IMR-90 (cell line): Measurements from ENCODE around the gene ALK. TPM values are rescaled to one million over a fixed set of nuclear protein-coding genes. Genes with fewer than 3 reads are reported as not detected.

Source experiments
- ATAC-seq: fragments of 200-7000 bp; cut with Tn5 transposase; 2 replicates; pipeline ENCODE4 v1.9.1; 2020; ENCODE audit warnings: low read depth, mild to moderate bottlenecking, moderate library complexity
- BruUV-seq: library from RNA; stranded (reverse); fragments of 400-500 nt; replicated peaks from 2 replicates; lab custom pipeline; 2021; lab: Mats Ljungman, UMichigan
- CTCF ChIA-PET: fragments of 300-600 bp; formaldehyde crosslinking; extraction: SDS; loops from one replicate; lab custom pipeline; 2021; ENCODE audit warnings: antibody characterized with exemption; lab: Yijun Ruan, JAX
- POLR2A ChIA-PET: fragments of 300-600 bp; sonication (Branson Sonifier 250); formaldehyde crosslinking; loops from one replicate; lab custom pipeline; 2022; ENCODE audit warnings: antibody characterized with exemption; ENCODE audit not compliant: unreplicated experiment; lab: Charles Lee
- DNase-seq: peaks from one replicate; pipeline ENCODE4 v3.0.0; 2013
- H2AFZ ChIP-seq: replicated peaks from 2 replicates; pipeline ENCODE3; 2013; ENCODE audit warnings: low read length, mild to moderate bottlenecking; ENCODE audit not compliant: poor library complexity
- H2AK5ac ChIP-seq: 2 replicates; pipeline ENCODE4 v1.6.1; 2013; ENCODE audit warnings: low read depth, low read length, inconsistent platforms
- H2AK9ac ChIP-seq: replicated peaks from 2 replicates; pipeline ENCODE3; 2013; ENCODE audit warnings: mild to moderate bottlenecking, low read depth, low read length, moderate library complexity; ENCODE audit not compliant: poor library complexity
- H2BK120ac ChIP-seq: 2 replicates; pipeline ENCODE4 v1.6.1; 2013; ENCODE audit warnings: low read depth, low read length, inconsistent platforms
- H2BK15ac ChIP-seq: 3 replicates; pipeline ENCODE4 v1.6.1; 2013; ENCODE audit warnings: low read depth, low read length, inconsistent platforms
- H2BK20ac ChIP-seq: 2 replicates; pipeline ENCODE4 v1.6.1; 2013; ENCODE audit warnings: low read depth, mild to moderate bottlenecking, inconsistent platforms, low read length, moderate library complexity
- H2BK5ac ChIP-seq: 2 replicates; pipeline ENCODE4 v1.6.1; 2013; ENCODE audit warnings: mild to moderate bottlenecking, low read depth, low read length, inconsistent platforms; ENCODE audit not compliant: poor library complexity, severe bottlenecking
- H3K14ac ChIP-seq: replicated peaks from 2 replicates; pipeline ENCODE4 v1.6.1; 2013; ENCODE audit warnings: low read depth, low read length, inconsistent platforms
- H3K18ac ChIP-seq: 2 replicates; pipeline ENCODE4 v1.6.1; 2013; ENCODE audit warnings: low read depth, low read length, control low read depth
- H3K23ac ChIP-seq: 2 replicates; pipeline ENCODE4 v1.6.1; 2013; ENCODE audit warnings: low read depth, low read length, inconsistent platforms
- H3K27ac ChIP-seq: 2 replicates; pipeline ENCODE4 v1.5.1; 2013; ENCODE audit warnings: mild to moderate bottlenecking, control low read depth, low read length; ENCODE audit not compliant: insufficient read depth
- H3K27me3 ChIP-seq: 2 replicates; pipeline ENCODE4 v1.6.1; 2013; ENCODE audit warnings: low read length; ENCODE audit not compliant: control insufficient read depth, insufficient read depth
- H3K36me3 ChIP-seq: 2 replicates; pipeline ENCODE4 v1.6.1; 2013; ENCODE audit warnings: low read length, mixed read lengths; ENCODE audit not compliant: control insufficient read depth, insufficient read depth
- H3K4ac ChIP-seq: 2 replicates; pipeline ENCODE4 v1.6.1; 2013; ENCODE audit warnings: low read depth, low read length, inconsistent platforms
- H3K4me1 ChIP-seq: 2 replicates; pipeline ENCODE4 v1.6.1; 2013; ENCODE audit warnings: low read length, mixed read lengths; ENCODE audit not compliant: control insufficient read depth, insufficient read depth
- H3K4me2 ChIP-seq: 2 replicates; pipeline ENCODE4 v1.6.1; 2013; ENCODE audit warnings: low read depth, mild to moderate bottlenecking, control low read depth, low read length, moderate library complexity
- H3K4me3 ChIP-seq: 2 replicates; pipeline ENCODE4 v1.5.1; 2013; ENCODE audit warnings: low read depth, mild to moderate bottlenecking, control low read depth, low read length, moderate library complexity; ENCODE audit not compliant: insufficient read depth
- H3K56ac ChIP-seq: 2 replicates; pipeline ENCODE4 v1.6.1; 2013; ENCODE audit warnings: low read length, inconsistent platforms; ENCODE audit not compliant: insufficient read depth; ENCODE audit errors: extremely low read depth
- H3K79me1 ChIP-seq, 2 experiments: 2 replicates each; pipeline ENCODE4 v1.6.1; 2013; ENCODE audit warnings: low read length in 2 of 2, inconsistent platforms in 1 of 2, low read depth in 1 of 2
- H3K9ac ChIP-seq: 2 replicates; pipeline ENCODE4 v1.6.1; 2013; ENCODE audit warnings: low read depth, low read length, control low read depth
- H3K9me1 ChIP-seq: 2 replicates; pipeline ENCODE4 v1.6.1; 2013; ENCODE audit warnings: low read length, inconsistent platforms; ENCODE audit not compliant: insufficient read depth
- H3K9me3 ChIP-seq: 2 replicates; pipeline ENCODE4 v1.6.1; 2013; ENCODE audit warnings: low read length; ENCODE audit not compliant: control insufficient read depth, insufficient read depth
- H4K20me1 ChIP-seq: 2 replicates; pipeline ENCODE4 v1.6.1; 2013; ENCODE audit warnings: low read length, inconsistent platforms; ENCODE audit not compliant: insufficient read depth
- H4K5ac ChIP-seq: 2 replicates; pipeline ENCODE4 v1.6.1; 2013; ENCODE audit warnings: mild to moderate bottlenecking, low read depth, low read length, control low read depth
- H4K8ac ChIP-seq, 2 experiments: 2 replicates each; pipeline ENCODE4 v1.6.1; 2013; ENCODE audit warnings: low read depth in 2 of 2, low read length in 2 of 2, control low read depth in 1 of 2, inconsistent platforms in 1 of 2
- H4K91ac ChIP-seq: 2 replicates; pipeline ENCODE4 v1.6.1; 2013; ENCODE audit warnings: low read depth, low read length, inconsistent platforms; ENCODE audit not compliant: insufficient read depth
- BHLHE40 ChIP-seq: fragments of 150-350 bp; IDR thresholded peaks from 2 replicates; pipeline ENCODE4 v1.6.1; 2016; ENCODE audit warnings: mild to moderate bottlenecking, low read depth, low read length
- CEBPB ChIP-seq: IDR thresholded peaks from 2 replicates; pipeline ENCODE4 v1.6.1; 2012; ENCODE audit warnings: low read depth, low read length, improper control_type of control experiment
- CHD1 ChIP-seq: IDR thresholded peaks from 2 replicates; pipeline ENCODE4 v1.6.1; 2012; ENCODE audit warnings: low read depth, low read length, improper control_type of control experiment
- CTCF ChIP-seq: conservative IDR thresholded peaks from 2 replicates; pipeline ENCODE4 v1.5.1; 2012; ENCODE audit warnings: mild to moderate bottlenecking, low read depth, low read length, improper control_type of control experiment
- FOS ChIP-seq: fragments of 150-350 bp; IDR thresholded peaks from 2 replicates; pipeline ENCODE4 v1.6.1; 2016; ENCODE audit warnings: low read depth, low read length
- MAZ ChIP-seq: IDR thresholded peaks from 2 replicates; pipeline ENCODE4 v1.6.1; 2012; ENCODE audit warnings: low read depth, mild to moderate bottlenecking, low read length, improper control_type of control experiment, moderate library complexity, borderline replicate concordance
- RAD21 ChIP-seq: IDR thresholded peaks from 2 replicates; pipeline ENCODE4 v1.6.1; 2012; ENCODE audit warnings: low read length, improper control_type of control experiment
- RCOR1 ChIP-seq: IDR thresholded peaks from 2 replicates; pipeline ENCODE4 v1.6.1; 2012; ENCODE audit warnings: mild to moderate bottlenecking, low read length, improper control_type of control experiment; ENCODE audit not compliant: insufficient replicate concordance
- SMC3 ChIP-seq: fragments of 150-350 bp; IDR thresholded peaks from 2 replicates; pipeline ENCODE4 v1.6.1; 2016; ENCODE audit warnings: low read depth, mild to moderate bottlenecking, antibody characterized with exemption, low read length, moderate library complexity
- WGBS, 2 experiments: methylation state at CpG; one replicate each; pipeline versions ENCODE4 v1.1.5 to v1.1.7; 2013; ENCODE audit warnings: missing lambda C conversion rate in 2 of 2; ENCODE audit not compliant: insufficient read length in 1 of 2; ENCODE audit errors: extremely low coverage in 2 of 2; 5-methylcytosine and 5-hydroxymethylcytosine counted together
- dilution Hi-C: fragments of 300-500 bp; cut with HindIII; formaldehyde crosslinking; loops from one replicate; pipeline ENCODE4 v1.14.3; 2018; ENCODE audit warnings: low sequenced_read_pairs; ENCODE audit not compliant: unreplicated experiment
- in situ Hi-C: fragments of 300-500 bp; cut with MboI; formaldehyde crosslinking; loops from 3 replicates; pipeline ENCODE4 v1.14.3; 2019; ENCODE audit warnings: low sequenced_read_pairs, inconsistent platforms, mixed read lengths
- intact Hi-C: fragments of 100-400 bp; cut with micrococcal nuclease; formaldehyde crosslinking; loops from 2 replicates; pipeline ENCODE4 v1.10.0; 2022
- polyA plus RNA-seq, 3 experiments: library from polyadenylated mRNA; depleted of rRNA; stranded (reverse); fragments of >200 nt; gene quantifications; 2 replicates each; pipeline ENCODE4 v1.2.3, GENCODE V29; 2012; ENCODE audit warnings: low replicate concordance in 1 of 3
- total RNA-seq: library from RNA; depleted of rRNA; stranded (reverse); fragments of >200 nt; gene quantifications from 2 replicates; pipeline ENCODE4 v1.2.3, GENCODE V29; 2012
- TF ChIP-seq, protein P1 (sequence below): fragments of 150-350 bp; IDR thresholded peaks from 2 replicates; pipeline ENCODE4 v1.6.1; 2016; ENCODE audit warnings: low read depth, mild to moderate bottlenecking, low read length, moderate library complexity, borderline replicate concordance

The ALK gene
- total and polyA plus RNA-seq, 2 of the 4 experiments (the other 2 are of a cell fraction) = not detected

DNA sequence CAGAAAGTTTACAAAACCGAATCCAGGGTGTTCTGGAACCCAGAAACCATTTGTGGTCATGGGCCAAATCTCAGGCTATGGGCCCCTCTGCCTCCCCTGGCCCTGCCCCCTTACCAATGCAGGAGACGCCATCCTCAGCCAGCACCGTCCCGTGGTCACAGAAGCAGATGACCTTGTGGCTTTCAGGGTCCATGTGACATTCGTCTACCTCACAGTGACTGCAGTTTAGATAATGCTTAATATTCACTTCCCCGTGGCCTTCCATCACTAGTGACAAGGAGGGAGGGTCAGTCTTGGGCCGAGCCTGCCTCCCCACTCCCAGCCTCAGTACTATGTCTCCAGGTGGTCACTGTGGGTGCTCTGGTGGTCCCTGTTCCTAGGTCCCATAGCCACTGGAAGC, 694.6 kb downstream of the ALK start:
- Histone ChIP-seq H3K18ac (no peak overlapping the region), H3K36me3 (no peaks in the 10 kb centered on the region), H4K20me1 (no peaks in the 10 kb centered on the region), H3K9me3 (no peaks in the 10 kb centered on the region), H4K8ac (no peak overlapping the region), H2BK120ac (no peak overlapping the region), H3K9me1 (no peaks in the 10 kb centered on the region), H2AFZ (no peak overlapping the region), H3K79me1 (no peaks in the 10 kb centered on the region), H2AK9ac (no peak overlapping the region), H2BK20ac (no peak overlapping the region), H3K14ac (no peak overlapping the region), H3K4me3 (no peak overlapping the region), H3K27me3 (peaks cover 55% of the 10 kb centered on the region), H3K4ac (no peak overlapping the region), H3K27ac (no peak overlapping the region), H3K4me2 (no peak overlapping the region), H4K91ac (no peak overlapping the region), H3K9ac (no peak overlapping the region), H3K4me1 (peaks cover 4% of the 10 kb centered on the region; the same call in 1 of the 2 replicates), H2AK5ac (no peak overlapping the region), H3K56ac (no peak overlapping the region), H2BK5ac (no peak overlapping the region), H3K23ac (no peak overlapping the region), H4K5ac (no peak overlapping the region), H2BK15ac (no peak overlapping the region)
- ChIA-PET CTCF (no interaction called here), POLR2A (no interaction called here)
- in situ Hi-C loops (no loop called here), dilution Hi-C loops (no loop called here), intact Hi-C loops (no loop called here)
- DNase-seq = no peak
- BruUV-seq = no TSS peak
- TF ChIP-seq, protein P1, sequence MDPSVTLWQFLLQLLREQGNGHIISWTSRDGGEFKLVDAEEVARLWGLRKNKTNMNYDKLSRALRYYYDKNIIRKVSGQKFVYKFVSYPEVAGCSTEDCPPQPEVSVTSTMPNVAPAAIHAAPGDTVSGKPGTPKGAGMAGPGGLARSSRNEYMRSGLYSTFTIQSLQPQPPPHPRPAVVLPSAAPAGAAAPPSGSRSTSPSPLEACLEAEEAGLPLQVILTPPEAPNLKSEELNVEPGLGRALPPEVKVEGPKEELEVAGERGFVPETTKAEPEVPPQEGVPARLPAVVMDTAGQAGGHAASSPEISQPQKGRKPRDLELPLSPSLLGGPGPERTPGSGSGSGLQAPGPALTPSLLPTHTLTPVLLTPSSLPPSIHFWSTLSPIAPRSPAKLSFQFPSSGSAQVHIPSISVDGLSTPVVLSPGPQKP = no peak
- TF ChIP-seq BHLHE40 = no peak
- TF ChIP-seq RAD21 = no peak
- TF ChIP-seq SMC3 = no peak
- no peak for TF ChIP-seq CTCF
- TF ChIP-seq CHD1 = no peak
- no peak for TF ChIP-seq RCOR1
- no peak for TF ChIP-seq MAZ
- no peak for TF ChIP-seq FOS
- TF ChIP-seq CEBPB = no peak
- ATAC-seq = no peak
- WGBS, 2 experiments = 29% methylated on average over 1 of the region's 7 CpGs; no CpG with 5 or more reads in 1 of the 2 experiments
